GM12892 (cell line): ENCODE measurements around the gene VWA7.

Experiments
- POLR2A ChIP-seq: IDR thresholded peaks from 2 replicates; pipeline ENCODE4 v1.6.1; 2011; ENCODE audit warnings: low read depth, low read length, control low read depth
- TAF1 ChIP-seq: IDR thresholded peaks from 2 replicates; pipeline ENCODE4 v1.6.1; 2011; ENCODE audit warnings: low read depth, mild to moderate bottlenecking, control low read depth, low read length, borderline replicate concordance

DNA sequence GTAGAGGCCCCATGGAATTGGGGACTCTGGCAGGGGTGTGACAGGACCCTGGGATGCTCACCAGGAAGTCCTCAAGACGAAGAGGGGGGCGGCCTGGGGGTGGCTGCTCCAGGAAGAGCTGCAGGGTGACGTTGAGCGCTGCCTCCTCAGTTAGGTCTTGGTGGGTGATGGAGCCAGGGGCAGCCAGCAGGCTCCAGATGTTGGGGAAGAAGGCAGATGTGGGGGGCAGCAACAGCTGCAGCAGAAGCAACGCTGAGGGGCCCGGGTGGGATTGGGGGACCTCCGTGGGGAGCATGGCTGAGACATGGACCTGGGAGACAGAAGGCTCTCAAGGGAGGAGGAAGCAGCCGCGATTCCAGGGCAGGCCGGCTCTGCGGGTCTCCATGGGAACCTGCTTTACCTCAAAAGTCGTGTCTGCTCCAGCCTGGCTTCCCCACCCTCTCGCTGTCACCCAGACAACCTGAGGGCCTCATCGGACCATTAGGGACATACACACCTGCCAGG is 591 bp downstream of the VWA7 start:
- TF ChIP-seq POLR2A (peak; percentile 19; the same call in 1 of the 2 replicates), TAF1 (no peak)
